Loucy (cell line): Measurements from ENCODE around the gene AKR1A1.

Source experiments
- EZH2phosphoT487 ChIP-seq: fragments of 200-600 bp; IDR thresholded peaks from 2 replicates; pipeline ENCODE4 v1.6.1; 2018; ENCODE audit warnings: antibody characterized with exemption, mild to moderate bottlenecking, moderate library complexity, borderline replicate concordance
- TF ChIP-seq, protein P1 (sequence below): fragments of 200-600 bp; sonication (generic); conservative IDR thresholded peaks from 2 replicates; pipeline ENCODE4 v1.5.1; 2014; ENCODE audit warnings: mild to moderate bottlenecking, antibody characterized with exemption, low read length

GRCh38 chr1:45530632-45531135 lies 19.9 kb upstream of the AKR1A1 start:
- TF ChIP-seq, protein P1, sequence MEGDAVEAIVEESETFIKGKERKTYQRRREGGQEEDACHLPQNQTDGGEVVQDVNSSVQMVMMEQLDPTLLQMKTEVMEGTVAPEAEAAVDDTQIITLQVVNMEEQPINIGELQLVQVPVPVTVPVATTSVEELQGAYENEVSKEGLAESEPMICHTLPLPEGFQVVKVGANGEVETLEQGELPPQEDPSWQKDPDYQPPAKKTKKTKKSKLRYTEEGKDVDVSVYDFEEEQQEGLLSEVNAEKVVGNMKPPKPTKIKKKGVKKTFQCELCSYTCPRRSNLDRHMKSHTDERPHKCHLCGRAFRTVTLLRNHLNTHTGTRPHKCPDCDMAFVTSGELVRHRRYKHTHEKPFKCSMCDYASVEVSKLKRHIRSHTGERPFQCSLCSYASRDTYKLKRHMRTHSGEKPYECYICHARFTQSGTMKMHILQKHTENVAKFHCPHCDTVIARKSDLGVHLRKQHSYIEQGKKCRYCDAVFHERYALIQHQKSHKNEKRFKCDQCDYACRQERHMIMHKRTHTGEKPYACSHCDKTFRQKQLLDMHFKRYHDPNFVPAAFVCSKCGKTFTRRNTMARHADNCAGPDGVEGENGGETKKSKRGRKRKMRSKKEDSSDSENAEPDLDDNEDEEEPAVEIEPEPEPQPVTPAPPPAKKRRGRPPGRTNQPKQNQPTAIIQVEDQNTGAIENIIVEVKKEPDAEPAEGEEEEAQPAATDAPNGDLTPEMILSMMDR: no peak
- TF ChIP-seq EZH2phosphoT487: no peak
